Activated T-helper 1 cell treated with Interleukin-2 at 50 U/mL for 16 hours (primary cell): ENCODE data around the gene PRR23E.

ENCODE experiments used
- DNase-seq: peaks from one replicate; pipeline ENCODE4 v3.0.0-alpha.2; 2020; ENCODE audit warnings: low read depth

PRR23E gene

GRCh38 chr3:127185268-127185667, 7.7 kb upstream of the PRR23E start:
- no peak for DNase-seq

GRCh38 chr3:127185962-127186674, 6.8 kb upstream of the PRR23E start:
- no peak for DNase-seq

GRCh38 chr3:127187316-127187715, 5.6 kb upstream of the PRR23E start:
- DNase-seq: no peak

GRCh38 chr3:127193341-127193740, 410 bp downstream of the PRR23E start:
- DNase-seq: no peak

- no peak for DNase-seq
Observed at GRCh38 chr3:127193775-127194174, 844 bp downstream of the PRR23E start.

GRCh38 chr3:127194601-127195187, 1.8 kb downstream of the PRR23E start:
- no peak for DNase-seq

GRCh38 chr3:127195417-127195816, 2.5 kb downstream of the PRR23E start:
- no peak for DNase-seq

GRCh38 chr3:127196002-127196401, 3.1 kb downstream of the PRR23E start:
- DNase-seq: no peak

GRCh38 chr3:127196466-127197299, 3.8 kb downstream of the PRR23E start:
- no peak for DNase-seq

GRCh38 chr3:127197300-127198189, 4.6 kb downstream of the PRR23E start:
- DNase-seq: no peak

- no peak for DNase-seq
Observed at GRCh38 chr3:127200086-127200691, 7.3 kb downstream of the PRR23E start.

GRCh38 chr3:127203024-127203423, 10.1 kb downstream of the PRR23E start:
- DNase-seq: no peak

- no peak for DNase-seq
Observed at GRCh38 chr3:127204841-127205582, 12.1 kb downstream of the PRR23E start.

- DNase-seq: no peak
Observed at GRCh38 chr3:127206154-127206553, 13.2 kb downstream of the PRR23E start.

- DNase-seq: no peak
Observed at GRCh38 chr3:127206611-127207516, 13.9 kb downstream of the PRR23E start.

GRCh38 chr3:127207727-127208482, 15.0 kb downstream of the PRR23E start:
- DNase-seq: no peak

- DNase-seq: no peak
Observed at GRCh38 chr3:127208483-127209100, 15.7 kb downstream of the PRR23E start.

- DNase-seq: no peak
Observed at GRCh38 chr3:127209155-127209839, 16.4 kb downstream of the PRR23E start.
